Eye (tissue), 1 donor: ENCODE data around the gene INPP5A.

Experiments
- DNase-seq: peaks from one replicate; pipeline ENCODE4 v3.0.0-alpha.2; 2015

INPP5A gene

DNA sequence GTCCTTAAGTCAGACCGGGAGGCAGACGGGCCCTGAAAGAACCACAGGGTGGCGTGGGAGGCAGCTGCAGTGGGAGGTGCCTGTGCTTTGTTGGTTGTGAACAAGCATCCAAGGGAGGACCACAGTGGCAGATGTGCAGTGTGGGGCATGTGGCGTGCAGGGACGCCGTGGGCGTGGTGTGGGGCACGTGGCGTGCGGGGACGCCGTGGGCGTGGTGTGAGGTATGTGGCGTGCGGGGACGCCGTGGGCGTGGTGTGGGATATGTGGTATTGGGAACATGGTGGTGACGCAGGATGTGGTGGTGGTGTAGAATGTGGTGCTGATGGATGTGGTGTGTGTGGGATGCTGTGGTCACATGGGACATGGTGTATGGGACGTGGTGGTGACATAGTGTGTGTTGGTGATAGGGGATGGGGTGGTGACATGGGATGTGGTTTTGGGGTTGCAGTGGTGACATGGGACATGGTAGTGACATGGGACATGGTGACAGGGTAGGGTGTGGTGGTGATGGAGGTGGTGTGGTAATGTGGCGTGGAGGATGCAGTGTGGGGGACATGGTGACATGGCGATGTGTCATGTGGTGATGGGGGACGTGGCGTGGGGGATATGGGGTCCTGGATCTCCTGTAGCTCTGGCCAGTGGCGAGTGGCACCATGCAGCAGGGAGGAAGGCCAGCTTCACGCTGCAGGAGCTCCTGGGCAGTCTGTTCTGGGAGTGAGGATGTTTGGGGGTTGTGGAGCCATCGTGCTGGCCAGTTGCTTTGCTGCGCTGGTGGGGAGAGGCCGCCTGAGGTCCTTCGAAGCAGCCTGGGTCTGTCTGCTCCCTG lies 78.8 kb downstream of the INPP5A start:
- no peak for DNase-seq

DNA sequence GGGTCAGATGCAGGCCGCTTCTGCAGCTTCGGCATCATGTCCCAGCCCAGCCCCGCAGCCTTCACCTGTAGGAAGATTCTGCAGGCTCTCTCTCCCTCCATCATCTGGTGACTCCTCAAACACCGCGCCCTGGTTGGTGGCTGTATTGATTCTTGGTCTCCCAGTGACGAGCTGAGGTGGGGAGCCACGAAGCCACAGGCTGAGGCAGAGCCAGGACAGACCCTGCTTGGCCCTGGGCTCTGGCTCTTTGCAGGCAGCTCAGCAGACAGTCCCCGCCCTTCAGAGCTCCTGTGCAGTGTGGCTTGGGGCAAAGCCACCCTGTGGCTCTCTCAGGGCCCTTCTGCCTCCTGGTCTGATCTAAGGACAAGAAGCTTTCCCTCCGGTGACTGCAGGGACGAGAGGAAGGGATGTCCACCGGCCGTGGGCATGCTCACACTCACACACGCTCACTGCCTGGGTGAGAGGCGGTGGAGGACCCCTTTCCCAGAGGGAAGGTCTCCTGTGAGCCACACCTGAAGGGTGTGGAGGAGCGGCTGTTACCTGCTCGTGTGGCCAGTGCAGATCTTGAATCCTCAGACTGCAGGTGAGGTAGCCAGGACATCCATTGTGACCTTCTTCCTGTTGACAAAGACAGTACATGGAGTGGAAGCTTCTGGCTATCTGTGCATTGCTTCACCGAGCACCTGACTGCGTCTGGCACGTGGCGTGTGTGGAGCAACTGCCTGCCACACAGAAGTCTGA lies 79.6 kb downstream of the INPP5A start:
- no peak for DNase-seq

DNA sequence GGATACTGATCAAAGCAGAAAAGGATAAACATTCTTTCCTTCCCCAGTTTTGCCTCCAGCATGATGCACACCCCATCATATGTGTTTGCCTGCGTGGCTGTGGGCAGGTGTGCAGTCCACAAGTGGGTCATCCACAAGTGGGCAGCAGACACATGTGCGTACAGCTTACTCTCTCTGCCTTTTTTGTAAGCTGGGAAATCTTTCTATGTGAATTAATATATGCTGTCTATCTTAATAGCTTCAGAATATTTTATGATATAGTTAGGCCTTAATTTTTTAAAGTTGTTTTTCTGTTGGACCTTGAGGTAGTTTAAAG lies 80.1 kb downstream of the INPP5A start:
- no peak for DNase-seq

DNA sequence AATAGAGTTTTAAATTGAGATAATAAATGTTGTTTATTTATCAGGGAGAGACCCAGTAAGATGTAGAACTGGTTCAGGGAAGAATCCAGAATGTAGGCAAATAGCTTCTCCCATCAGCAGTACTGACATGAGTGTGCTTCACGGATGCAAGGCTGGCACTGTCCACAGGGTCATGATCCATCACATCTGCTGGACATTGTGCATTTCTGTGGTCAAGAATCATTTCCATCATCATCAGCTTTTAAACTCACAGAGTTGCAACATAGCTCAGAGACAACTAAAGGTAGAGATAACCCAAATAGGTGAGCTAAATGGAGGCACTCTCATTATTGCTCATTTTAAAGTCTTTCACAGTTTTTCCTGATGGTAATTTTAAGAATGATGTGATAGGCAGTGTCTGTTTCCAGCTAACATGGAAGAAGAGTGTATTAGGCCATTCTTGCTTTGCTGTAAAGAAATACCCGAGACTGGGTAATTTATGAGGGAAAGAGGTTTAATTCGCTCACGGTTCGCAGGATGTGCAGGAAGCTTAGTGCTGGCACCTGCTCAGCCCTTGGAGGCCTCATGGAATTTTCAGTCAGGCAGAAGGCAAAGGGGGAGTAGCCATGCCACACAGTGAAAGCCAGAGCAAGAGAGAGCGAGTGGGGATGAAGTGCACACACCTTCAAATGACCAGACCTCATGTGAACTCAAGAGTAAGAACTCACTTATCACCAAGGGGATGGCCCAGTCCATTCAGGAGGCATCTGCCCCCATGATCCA lies 80.8 kb downstream of the INPP5A start:
- DNase-seq = no peak

GRCh38 chr10:132619927-132620326 lies 82.3 kb downstream of the INPP5A start:
- DNase-seq = no peak

DNA sequence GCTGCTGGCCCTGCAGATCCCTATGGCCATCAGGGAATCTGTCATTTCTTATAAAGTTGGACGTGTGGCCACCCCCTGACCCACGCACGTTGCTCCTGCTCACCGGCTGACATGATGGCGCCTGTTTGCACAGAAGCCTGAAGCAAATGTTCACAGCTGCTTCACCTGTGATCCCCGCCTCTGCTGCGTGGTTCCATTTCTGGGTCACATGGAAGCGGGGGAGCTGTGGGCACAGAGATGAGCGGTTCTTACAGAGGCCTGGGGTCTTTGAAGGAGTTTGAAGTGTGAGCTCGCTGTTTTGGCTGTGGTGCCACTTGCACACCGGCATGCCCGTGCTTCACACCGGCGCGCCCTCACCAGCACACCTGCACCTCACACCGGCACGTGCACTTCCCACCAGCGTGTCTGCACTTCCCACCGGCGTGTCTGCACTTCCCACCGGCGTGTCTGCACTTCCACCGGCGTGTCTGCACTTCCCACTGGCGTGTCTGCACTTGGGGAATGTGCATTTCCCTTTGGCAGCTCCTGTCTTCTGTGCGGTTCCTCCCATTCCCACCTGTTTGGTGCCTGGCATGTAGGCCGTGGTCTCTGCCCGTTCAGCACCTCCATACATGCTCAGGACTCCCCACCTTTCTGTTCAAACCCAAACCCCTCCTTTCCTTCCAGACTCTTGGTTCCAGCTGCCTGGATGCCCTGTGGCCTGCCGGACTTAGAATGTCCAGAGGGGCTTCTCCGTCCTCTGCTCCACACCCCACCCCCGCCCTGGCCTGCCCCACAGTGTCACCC lies 86.7 kb downstream of the INPP5A start:
- no peak for DNase-seq

DNA sequence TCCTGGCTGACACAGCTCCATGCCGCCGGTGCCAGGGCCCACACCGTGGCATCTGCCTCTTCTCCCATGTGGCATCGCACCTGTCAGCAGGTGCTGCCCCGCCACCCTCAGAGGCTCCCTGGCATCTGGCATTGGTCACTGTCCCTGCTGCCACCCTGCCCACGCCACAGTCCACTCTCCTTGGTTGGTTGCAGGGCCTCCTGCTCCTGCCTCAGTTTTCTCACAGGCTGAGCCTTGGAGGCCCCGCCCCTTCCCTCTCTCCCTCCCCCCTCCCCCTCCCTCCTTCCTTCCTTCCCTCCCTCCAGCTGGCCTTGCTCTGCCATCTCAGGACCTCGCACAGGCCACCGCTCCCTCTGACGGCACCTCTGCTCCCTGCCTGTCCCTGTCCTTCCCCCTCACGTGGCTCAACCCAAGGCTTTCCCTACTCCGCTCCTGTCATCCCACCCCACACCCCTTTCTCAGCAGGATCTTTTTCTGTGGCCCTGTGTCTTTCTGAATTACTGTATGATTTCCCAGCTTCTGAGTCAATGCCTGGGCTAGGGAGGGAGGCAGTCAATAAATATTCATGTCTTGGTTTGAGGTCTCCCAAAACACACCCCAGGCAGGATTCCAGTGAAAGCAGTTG lies 87.4 kb downstream of the INPP5A start:
- DNase-seq = no peak

DNA sequence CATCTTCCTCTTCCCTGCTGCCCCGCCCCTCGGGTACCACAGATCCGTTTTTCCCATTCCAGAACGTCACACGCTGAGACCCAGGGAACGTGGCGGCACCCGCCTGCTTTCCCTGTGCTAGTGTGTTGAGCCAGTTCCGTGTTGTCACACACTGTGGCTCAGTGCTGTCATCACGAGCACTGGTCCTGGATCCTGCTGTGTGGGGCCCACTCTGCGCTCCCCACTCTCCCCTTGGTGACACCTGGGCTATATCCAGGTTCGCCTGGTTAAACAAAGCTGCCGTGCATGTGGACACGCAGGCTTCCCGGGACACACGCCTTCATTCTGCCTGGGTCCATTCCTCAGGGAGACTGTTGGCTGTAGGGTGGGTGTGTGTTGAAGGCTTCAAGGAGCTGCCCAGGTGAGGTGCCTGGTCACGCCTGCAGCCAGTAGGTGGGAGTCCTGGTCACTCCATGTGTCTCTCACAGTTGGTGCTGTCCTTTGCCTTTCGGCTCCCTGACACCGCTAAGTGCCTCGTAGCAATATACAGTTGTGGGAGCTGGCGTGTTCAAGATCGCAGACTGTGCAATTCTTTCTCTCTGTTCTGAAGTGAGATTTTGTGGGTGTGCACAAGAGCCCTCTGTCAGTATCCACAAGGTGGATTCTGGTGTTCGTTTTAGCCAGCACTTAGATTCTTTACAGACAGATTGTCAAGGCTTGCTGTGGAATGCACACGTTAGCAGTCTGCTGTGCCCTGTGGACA lies 88.6 kb downstream of the INPP5A start:
- no peak for DNase-seq

- DNase-seq = no peak
These were observed 89.4 kb downstream of the INPP5A start for GRCh38 chr10:132626761-132627665.

DNA sequence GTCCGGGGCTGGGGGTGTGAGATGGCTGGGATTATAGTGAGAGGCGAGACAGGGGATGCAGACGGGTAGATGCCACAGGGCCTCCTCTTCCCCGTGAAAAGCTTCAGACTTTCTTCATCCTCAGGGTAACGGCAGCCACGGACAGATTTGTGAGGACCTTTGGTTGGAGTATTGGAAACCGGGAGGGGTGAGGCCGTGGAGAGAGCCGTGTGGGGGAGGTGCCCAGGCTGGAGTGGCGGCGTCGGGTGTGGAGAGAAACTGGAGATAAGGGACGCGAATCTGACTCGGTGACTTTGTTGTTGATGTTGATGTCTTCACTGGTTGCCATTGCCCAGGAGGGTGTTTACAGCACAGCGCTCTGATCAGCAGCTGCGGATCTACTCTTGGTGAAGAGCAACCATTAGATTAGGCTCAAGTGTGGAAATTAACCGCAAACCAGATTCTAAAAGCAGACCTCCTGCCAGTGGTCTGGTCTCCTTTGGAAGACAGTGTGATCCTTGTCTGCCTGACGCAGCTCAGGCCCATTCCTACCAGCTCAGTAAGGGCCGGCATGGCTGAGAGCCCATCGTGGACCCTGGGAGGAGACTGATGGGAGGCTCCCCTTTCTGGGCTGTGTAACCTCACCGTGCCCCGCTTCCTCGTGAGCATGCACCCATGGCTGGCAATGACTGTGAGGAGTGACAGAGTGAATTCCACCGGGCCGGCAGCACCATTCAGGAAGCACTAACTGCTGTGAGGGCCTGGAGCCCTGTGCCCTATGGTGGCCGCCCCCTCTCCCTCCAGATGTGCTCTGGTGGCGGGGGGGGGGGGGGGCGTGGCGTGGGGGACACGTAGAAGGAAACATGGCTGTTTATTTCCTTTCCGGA lies 90.3 kb downstream of the INPP5A start:
- no peak for DNase-seq

GRCh38 chr10:132628966-132629900 lies 91.6 kb downstream of the INPP5A start:
- no peak for DNase-seq

DNA sequence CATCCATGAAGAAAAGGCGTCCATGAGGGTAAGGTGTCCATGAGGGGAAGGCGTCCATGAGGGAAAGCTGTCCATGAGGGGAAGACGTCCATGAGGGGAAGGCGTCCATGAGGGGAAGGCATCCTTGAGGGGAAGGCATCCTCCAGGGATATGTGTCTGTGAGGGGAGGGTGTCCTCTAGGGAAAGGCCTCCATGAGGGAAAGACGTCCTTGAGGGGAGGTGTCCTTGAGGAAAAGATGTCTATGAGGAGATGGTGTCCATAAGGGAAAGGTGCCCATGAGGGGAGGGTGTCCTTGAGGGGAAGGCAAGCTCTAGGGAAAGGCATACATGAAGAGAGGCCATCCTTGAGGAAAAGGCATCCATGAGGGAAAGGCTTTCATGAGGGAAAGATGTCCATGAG lies 92.6 kb downstream of the INPP5A start:
- DNase-seq = no peak

GRCh38 chr10:132630666-132631337 lies 93.2 kb downstream of the INPP5A start:
- DNase-seq = no peak

- DNase-seq = no peak
These were observed 93.8 kb downstream of the INPP5A start for GRCh38 chr10:132631338-132631735.

DNA sequence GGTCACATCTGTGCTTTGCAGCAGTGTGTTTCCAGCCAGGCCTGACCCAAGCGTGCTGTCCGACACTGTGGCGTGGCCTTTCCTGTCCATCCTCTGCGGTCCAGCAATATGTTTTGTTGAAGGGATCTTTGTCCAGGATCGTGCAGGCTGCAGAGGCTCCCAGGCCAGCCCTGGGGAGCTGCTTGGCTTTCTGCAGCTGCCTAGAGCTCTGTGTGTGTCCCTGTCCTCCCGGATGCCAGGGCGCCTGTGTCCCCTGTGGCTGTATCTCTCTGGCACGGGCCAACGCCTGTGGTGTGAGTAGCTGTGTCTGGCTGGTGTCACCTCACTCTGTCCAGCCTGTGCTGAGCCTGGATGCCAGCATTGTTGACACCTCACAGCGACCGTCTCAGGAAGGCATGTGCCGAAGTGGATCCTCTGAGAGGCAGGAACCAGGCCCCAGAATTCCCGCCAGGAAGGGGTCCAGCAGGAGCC lies 94.5 kb downstream of the INPP5A start:
- DNase-seq = no peak

- no peak for DNase-seq
These were observed 95.5 kb downstream of the INPP5A start for GRCh38 chr10:132632851-132633684.
